ENCODE data around the gene IRF1.
"Not testable (repeated sequence)": the region's sequence is repeated elsewhere in the genome, so short reads cannot be mapped to it uniquely, and the experiment has no call there.

The IRF1 gene

GRCh38 chr5:132438267-132438645 lies 52.3 kb downstream of the IRF1 start:
- DNase-seq (ENCODE audit: low read depth), result not testable (repeated sequence)

- no peak for DNase-seq (ENCODE audit: low read depth)
Observed at GRCh38 chr5:132437604-132438266, 52.8 kb downstream of the IRF1 start.

- no peak for DNase-seq (ENCODE audit: low read depth)
Observed at GRCh38 chr5:132436936-132437335, 53.6 kb downstream of the IRF1 start.

DNA sequence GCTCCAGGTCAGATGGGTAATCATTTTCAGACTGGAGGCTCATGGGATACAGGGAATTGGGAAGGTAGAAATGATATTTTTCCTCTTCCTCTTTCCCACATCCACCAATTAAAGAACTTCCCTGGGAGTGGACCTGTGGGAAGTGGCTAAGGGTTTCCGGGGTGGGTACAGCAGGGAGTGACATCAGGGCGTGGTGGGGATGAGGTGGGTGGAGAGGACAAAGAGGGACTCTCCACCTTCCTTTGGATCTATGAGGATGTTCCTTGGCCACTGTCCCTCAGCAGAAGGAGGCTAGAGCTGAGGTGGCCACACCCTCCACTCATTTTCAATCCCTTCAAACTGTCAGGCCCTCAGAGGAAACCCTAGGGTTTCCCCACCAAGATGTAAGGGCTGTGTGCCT lies 54.7 kb downstream of the IRF1 start:
- DNase-seq (ENCODE audit: low read depth), result no peak

DNA sequence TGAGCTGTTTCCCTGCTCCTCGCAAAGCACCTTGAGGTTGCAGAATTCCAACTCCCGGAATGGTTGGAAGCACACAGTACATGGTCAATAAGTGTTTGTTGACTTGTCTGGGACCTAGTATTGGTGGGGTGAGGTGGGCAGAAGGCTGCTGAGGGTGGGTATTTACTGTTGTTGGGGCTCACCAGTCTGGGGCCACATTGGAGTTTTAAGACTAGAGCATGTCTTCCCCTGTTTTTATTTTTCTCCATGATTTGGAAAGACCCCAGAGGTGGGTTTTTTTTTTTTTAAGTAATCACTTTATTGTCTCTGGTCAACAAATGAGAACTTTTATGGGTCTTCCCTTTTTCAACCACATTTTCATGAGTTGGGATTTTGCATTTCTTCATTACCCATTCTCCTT lies 55.1 kb downstream of the IRF1 start:
- no peak for DNase-seq (ENCODE audit: low read depth)

DNA sequence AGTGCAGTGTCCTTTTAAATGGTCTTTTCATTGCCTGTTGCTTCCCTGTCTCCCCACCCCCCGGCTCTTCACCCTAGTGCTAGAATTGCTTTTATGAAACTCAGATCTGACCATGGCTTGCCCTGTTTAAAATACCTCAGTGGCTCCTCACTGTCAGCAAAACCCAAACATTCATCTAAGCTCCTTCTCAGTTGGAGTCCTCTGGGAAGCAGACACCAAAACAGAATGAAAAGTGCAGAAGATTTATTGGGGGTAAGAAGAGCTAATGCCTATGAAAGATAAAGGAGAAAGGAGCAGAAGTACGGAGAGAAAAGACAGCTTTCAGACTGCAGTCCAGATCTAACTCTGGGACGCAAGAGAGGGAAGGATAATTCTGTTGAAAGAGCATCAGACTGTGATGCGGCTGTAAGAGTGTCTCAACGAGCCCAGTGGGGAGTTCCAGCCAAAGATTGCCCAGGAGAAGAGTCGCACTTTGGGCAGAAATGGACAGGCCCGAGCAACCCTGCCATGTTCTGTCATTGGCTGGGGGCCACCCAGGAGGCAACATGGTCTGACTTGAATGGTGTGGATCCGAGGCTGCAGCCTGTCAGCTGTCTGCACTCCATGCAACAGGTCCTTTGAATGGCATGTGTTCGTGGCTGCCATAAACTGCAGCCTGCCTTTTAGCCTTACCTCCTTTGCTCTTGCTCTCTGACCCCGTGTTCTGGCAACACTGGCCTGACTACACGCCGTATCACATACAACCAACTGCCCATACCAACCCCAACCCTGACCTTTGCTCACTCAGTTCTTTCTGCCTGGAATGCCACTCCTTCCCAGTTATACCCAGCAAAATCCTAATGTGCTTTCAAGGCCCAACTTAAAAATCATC lies 55.9 kb downstream of the IRF1 start:
- DNase-seq (ENCODE audit: low read depth), result no peak

- DNase-seq (ENCODE audit: low read depth), result no peak
Observed at GRCh38 chr5:132433141-132433540, 57.4 kb downstream of the IRF1 start.

GRCh38 chr5:132431632-132432031 lies 58.9 kb downstream of the IRF1 start:
- DNase-seq (ENCODE audit: low read depth), result no peak

All from stimulated activated CD8-positive, alpha-beta memory T cell treated with anti-CD3 and anti-CD28 coated beads, Interleukin-15, amount 100 ng/mL, for 24 hours (primary cell).